RWPE2 (cell line): ENCODE data around the gene ATG9A.

Source experiments
- ATAC-seq: fragments of 200-7000 bp; cut with Tn5 transposase; 3 replicates; pipeline ENCODE4 v1.9.1; 2021; ENCODE audit warnings: low read depth
- DNase-seq: peaks from one replicate; pipeline ENCODE4 v3.0.0-alpha.2; 2020; ENCODE audit warnings: low spot score
- H3K27ac ChIP-seq: fragments of 450-650 bp; 2 replicates; pipeline ENCODE4 v1.5.1; 2017; ENCODE audit warnings: mild to moderate bottlenecking; ENCODE audit not compliant: poor library complexity, severe bottlenecking
- H3K27me3 ChIP-seq: fragments of 250-450 bp; sonication (Bioruptor Pico); 2 replicates; pipeline ENCODE4 v1.5.1; 2021; ENCODE audit warnings: mild to moderate bottlenecking, moderate library complexity; ENCODE audit not compliant: insufficient read depth, poor library complexity, severe bottlenecking
- H3K36me3 ChIP-seq: fragments of 250-450 bp; sonication (Bioruptor Pico); 2 replicates; pipeline ENCODE4 v1.5.1; 2020; ENCODE audit warnings: low read depth, mild to moderate bottlenecking, moderate library complexity
- H3K4me1 ChIP-seq: fragments of 250-450 bp; sonication (Bioruptor Pico); 2 replicates; pipeline ENCODE4 v1.5.1; 2021; ENCODE audit warnings: mild to moderate bottlenecking, moderate library complexity; ENCODE audit not compliant: insufficient read depth, poor library complexity, severe bottlenecking
- H3K4me3 ChIP-seq: fragments of 250-450 bp; sonication (Bioruptor Pico); 2 replicates; pipeline ENCODE4 v1.5.1; 2021; ENCODE audit warnings: mild to moderate bottlenecking, moderate library complexity; ENCODE audit not compliant: severe bottlenecking
- H3K9me3 ChIP-seq: fragments of 250-450 bp; sonication (Bioruptor Pico); 2 replicates; pipeline ENCODE4 v1.5.1; 2021; ENCODE audit warnings: mild to moderate bottlenecking, moderate library complexity; ENCODE audit not compliant: severe bottlenecking
- TF ChIP-seq, protein P1 (sequence below): fragments of 450-650 bp; IDR thresholded peaks from one replicate; pipeline ENCODE4 v1.5.1; 2017; ENCODE audit warnings: mild to moderate bottlenecking, moderate library complexity; ENCODE audit not compliant: poor library complexity, severe bottlenecking

The ATG9A gene

DNA sequence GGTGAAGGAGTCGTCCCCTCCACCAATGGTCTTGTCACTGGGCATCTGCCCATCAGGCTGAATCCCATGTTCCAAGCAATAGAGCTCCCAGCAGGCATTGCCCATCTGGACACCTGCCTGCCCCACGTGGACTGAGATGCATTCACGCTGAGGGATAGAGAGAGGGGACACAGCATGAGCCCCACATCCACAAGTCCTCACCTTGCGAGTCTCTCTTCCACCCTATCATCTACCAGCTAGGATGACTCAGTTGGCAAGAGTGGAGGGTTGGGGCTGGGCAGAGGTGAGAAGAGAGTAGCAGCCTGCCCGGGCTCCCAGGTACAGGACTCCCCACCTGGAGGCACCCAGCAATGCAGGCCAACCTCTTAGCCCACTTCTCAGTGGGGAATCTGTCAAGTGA, 22.6 kb upstream of the ATG9A start:
- peak overlapping the region; percentile 67 for H3K4me3 ChIP-seq
- peaks cover 43% of the 10 kb centered on the region for H3K4me1 ChIP-seq
- peak; percentile 12; the same call in 2 of the 3 replicates for ATAC-seq

DNA sequence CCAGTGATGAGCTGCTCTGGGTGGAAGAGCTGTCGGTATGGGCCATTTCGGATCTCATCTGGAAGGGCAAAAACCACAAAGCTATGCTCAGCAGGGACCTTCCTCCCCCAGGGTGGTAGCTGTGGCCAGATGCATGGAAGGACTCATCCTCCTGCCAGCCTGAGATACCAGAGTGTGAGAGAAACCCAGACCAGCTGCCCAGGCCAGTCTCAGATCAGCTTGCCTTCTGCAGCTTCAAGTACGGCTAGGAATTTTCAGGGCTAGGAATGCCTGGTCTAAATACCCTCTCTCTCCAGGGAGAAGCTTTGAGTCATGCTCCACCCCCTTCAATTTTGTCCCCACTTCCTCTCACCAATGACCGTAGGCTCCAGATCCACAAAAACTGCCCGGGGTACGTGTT, 22.2 kb upstream of the ATG9A start:
- ATAC-seq: no peak
- peaks cover 43% of the 10 kb centered on the region for H3K4me1 ChIP-seq

More for the DNA sequence above, 22.6 kb upstream of the ATG9A start:
- TF ChIP-seq, protein P1, sequence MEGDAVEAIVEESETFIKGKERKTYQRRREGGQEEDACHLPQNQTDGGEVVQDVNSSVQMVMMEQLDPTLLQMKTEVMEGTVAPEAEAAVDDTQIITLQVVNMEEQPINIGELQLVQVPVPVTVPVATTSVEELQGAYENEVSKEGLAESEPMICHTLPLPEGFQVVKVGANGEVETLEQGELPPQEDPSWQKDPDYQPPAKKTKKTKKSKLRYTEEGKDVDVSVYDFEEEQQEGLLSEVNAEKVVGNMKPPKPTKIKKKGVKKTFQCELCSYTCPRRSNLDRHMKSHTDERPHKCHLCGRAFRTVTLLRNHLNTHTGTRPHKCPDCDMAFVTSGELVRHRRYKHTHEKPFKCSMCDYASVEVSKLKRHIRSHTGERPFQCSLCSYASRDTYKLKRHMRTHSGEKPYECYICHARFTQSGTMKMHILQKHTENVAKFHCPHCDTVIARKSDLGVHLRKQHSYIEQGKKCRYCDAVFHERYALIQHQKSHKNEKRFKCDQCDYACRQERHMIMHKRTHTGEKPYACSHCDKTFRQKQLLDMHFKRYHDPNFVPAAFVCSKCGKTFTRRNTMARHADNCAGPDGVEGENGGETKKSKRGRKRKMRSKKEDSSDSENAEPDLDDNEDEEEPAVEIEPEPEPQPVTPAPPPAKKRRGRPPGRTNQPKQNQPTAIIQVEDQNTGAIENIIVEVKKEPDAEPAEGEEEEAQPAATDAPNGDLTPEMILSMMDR: no peak
- DNase-seq: peak; percentile 69
- H3K27ac ChIP-seq: peak overlapping the region; percentile 97
- H3K9me3 ChIP-seq: no peaks in the 10 kb centered on the region
- no peaks in the 10 kb centered on the region for H3K27me3 ChIP-seq
- peaks cover 39% of the 10 kb centered on the region for H3K36me3 ChIP-seq

DNA sequence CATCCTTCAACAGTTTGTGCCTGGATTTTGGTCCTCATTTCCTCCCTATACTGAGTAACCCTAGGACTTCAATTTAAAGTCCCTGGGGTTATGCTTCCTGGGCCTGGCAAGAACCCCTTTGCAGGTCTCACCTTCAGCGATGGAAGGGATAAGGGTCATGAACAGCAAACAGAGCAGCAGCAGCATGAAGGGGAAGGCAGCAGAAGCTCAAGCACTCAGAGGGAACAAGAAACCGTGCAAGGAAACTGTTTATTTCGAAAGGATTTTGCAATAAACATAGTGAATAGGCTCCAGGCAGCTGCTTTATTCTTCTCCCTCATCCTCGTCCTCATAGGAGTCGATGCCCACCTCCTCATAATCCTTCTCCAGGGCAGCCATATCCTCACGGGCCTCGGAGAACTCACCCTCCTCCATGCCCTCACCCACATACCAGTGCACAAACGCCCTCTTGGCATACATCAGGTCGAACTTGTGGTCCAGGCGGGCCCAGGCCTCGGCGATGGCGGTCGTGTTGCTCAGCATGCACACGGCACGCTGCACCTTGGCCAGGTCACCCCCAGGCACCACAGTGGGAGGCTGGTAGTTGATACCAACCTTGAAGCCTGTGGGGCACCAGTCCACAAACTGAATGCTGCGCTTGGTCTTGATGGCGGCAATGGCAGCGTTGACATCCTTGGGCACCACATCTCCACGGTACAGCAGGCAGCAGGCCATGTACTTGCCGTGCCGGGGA, 20.8 kb upstream of the ATG9A start:
- ATAC-seq: no peak
- H3K4me1 ChIP-seq: peaks cover 43% of the 10 kb centered on the region
- H3K36me3 ChIP-seq: peaks cover 48% of the 10 kb centered on the region
- H3K9me3 ChIP-seq: no peaks in the 10 kb centered on the region
- no peak overlapping the region for H3K4me3 ChIP-seq
- DNase-seq: no peak
- H3K27me3 ChIP-seq: no peaks in the 10 kb centered on the region
- peak overlapping the region; percentile 97 for H3K27ac ChIP-seq
- TF ChIP-seq, protein P1: no peak

More for the DNA sequence above, 22.2 kb upstream of the ATG9A start:
- Histone ChIP-seq H3K27ac (peak overlapping the region; percentile 97), H3K27me3 (no peaks in the 10 kb centered on the region), H3K4me3 (peak overlapping the region; percentile 67), H3K36me3 (peaks cover 44% of the 10 kb centered on the region), H3K9me3 (no peaks in the 10 kb centered on the region)
- TF ChIP-seq, protein P1: no peak
- DNase-seq: no peak

DNA sequence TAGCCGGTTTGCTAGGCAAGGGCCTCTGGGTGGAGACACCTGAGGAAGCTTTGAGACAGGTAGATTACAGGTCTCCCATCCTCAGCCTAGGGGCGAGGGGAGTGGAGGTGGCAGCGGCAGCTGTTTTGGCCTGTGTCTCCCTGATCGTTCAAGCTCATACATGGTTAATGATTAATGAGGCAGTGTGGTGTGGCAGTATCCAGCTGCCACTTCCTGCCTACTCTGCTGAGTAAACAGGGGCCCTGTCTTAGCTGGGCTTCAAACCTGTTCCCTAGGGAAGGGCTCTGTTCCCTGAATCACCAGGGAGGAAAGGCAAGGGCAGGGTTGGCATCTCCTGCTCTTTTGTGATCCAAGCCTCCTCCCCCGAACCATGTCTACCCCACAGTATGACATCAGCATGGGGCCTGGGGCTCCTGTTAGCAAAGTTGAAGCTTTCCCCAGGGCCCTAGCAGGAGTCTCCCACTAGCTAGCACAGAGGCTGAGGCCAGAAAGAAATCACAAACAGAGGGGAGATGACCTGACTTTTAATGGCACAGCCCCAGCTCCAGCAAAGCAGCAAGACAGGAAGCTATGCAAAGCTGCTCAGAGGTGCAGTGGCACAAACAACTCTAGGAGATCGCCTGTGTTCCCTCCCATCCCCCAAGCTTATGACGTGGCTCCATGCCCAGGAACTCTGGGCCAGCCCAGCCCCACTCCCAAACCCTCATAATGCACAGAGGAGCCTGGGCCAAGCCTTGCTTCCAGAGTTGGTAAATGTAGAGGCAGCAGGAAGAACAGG, 20.0 kb upstream of the ATG9A start:
- DNase-seq (peak; percentile 91), ATAC-seq (peak; percentile 73)
- H3K36me3 ChIP-seq: peaks cover 48% of the 10 kb centered on the region
- H3K4me1 ChIP-seq: peaks cover 47% of the 10 kb centered on the region
- no peaks in the 10 kb centered on the region for H3K9me3 ChIP-seq
- TF ChIP-seq, protein P1: peak; percentile 5
- H3K4me3 ChIP-seq: no peak overlapping the region
- no peaks in the 10 kb centered on the region for H3K27me3 ChIP-seq
- H3K27ac ChIP-seq: peak overlapping the region; percentile 97
